Keratinocyte (primary cell): ENCODE data around the gene RSRC2. TPM values are rescaled to one million over a fixed set of nuclear protein-coding genes. Genes with fewer than 3 reads are reported as not detected.
"Not testable (repeated sequence)": the region's sequence is repeated elsewhere in the genome, so short reads cannot be mapped to it uniquely, and the experiment has no call there.

Experiments
- DNase-seq: peaks from one replicate; pipeline ENCODE4 v3.0.0-alpha.2; 2011; ENCODE audit warnings: low read depth, missing footprints, low spot score
- FAIRE-seq: peaks from 2 replicates; lab custom pipeline; 2011; peaks lifted over from hg19 to GRCh38; lab: Jason Lieb, UNC
- H2AFZ ChIP-seq: 2 replicates; pipeline ENCODE4 v1.6.0; 2012; ENCODE audit warnings: low read length, control low read depth, inconsistent platforms; ENCODE audit not compliant: control insufficient read depth
- H3K27ac ChIP-seq: 2 replicates; pipeline ENCODE4 v1.5.1; 2011; ENCODE audit warnings: low read length; ENCODE audit not compliant: control insufficient read depth, insufficient read depth
- H3K27me3 ChIP-seq: 3 replicates; pipeline ENCODE4 v1.6.0; 2011; ENCODE audit warnings: low read length; ENCODE audit not compliant: control insufficient read depth, insufficient read depth; ENCODE audit errors: extremely low read depth
- H3K36me3 ChIP-seq, 2 experiments: 2 replicates in 1 of 2; 3 replicates in 1 of 2; pipeline ENCODE4 v1.5.1; 2011; ENCODE audit warnings: low read length in 2 of 2, mild to moderate bottlenecking in 1 of 2; ENCODE audit not compliant: control insufficient read depth in 2 of 2, insufficient read depth in 2 of 2; ENCODE audit errors: extremely low read depth in 1 of 2
- H3K4me1 ChIP-seq: 3 replicates; pipeline ENCODE4 v1.5.1; 2011; ENCODE audit warnings: low read length; ENCODE audit not compliant: control insufficient read depth, insufficient read depth; ENCODE audit errors: extremely low read depth
- H3K4me2 ChIP-seq: 3 replicates; pipeline ENCODE4 v1.6.0; 2011; ENCODE audit warnings: low read depth, low read length; ENCODE audit not compliant: control insufficient read depth, insufficient read depth; ENCODE audit errors: extremely low read depth
- H3K4me3 ChIP-seq, 3 experiments: fragments of 200-600 bp in 1 of 3; sonication (generic) in 1 of 3; 2 replicates in 2 of 3; 3 replicates in 1 of 3; pipeline ENCODE4 v1.5.1; 2011 to 2016; ENCODE audit warnings: low read length in 3 of 3, mild to moderate bottlenecking in 3 of 3, control low read depth in 2 of 3, inconsistent platforms in 1 of 3, low read depth in 1 of 3, mixed read lengths in 1 of 3, mixed run types in 1 of 3, moderate library complexity in 1 of 3; ENCODE audit not compliant: control insufficient read depth in 2 of 3, insufficient read depth in 2 of 3; ENCODE audit errors: extremely low read depth in 1 of 3
- H3K79me2 ChIP-seq: 2 replicates; pipeline ENCODE4 v1.6.0; 2012; ENCODE audit warnings: low read length; ENCODE audit not compliant: control insufficient read depth, insufficient read depth
- H3K9ac ChIP-seq: 3 replicates; pipeline ENCODE4 v1.6.0; 2011; ENCODE audit warnings: low read length; ENCODE audit not compliant: control insufficient read depth, insufficient read depth; ENCODE audit errors: extremely low read depth
- H3K9me1 ChIP-seq: 3 replicates; pipeline ENCODE4 v1.6.0; 2011; ENCODE audit warnings: low read length; ENCODE audit not compliant: control insufficient read depth, insufficient read depth; ENCODE audit errors: extremely low read depth
- H3K9me3 ChIP-seq: 2 replicates; pipeline ENCODE4 v1.5.1; 2012; ENCODE audit warnings: low read depth, low read length; ENCODE audit not compliant: control insufficient read depth
- H4K20me1 ChIP-seq: 3 replicates; pipeline ENCODE4 v1.6.0; 2011; ENCODE audit warnings: low read length; ENCODE audit not compliant: control insufficient read depth, insufficient read depth; ENCODE audit errors: extremely low read depth
- CTCF ChIP-seq, 3 experiments: IDR thresholded peaks in 1 of 3; conservative IDR thresholded peaks in 1 of 3; optimal IDR thresholded peaks in 1 of 3; 2 replicates in 2 of 3; 3 replicates in 1 of 3; pipeline versions ENCODE3 to v1.5.1; 2011; ENCODE audit warnings: low read length in 3 of 3, mild to moderate bottlenecking in 3 of 3, moderate library complexity in 2 of 3, control low read depth in 1 of 3, inconsistent platforms in 1 of 3; ENCODE audit not compliant: insufficient read depth in 2 of 3; ENCODE audit errors: extremely low read depth in 1 of 3
- EZH2 ChIP-seq: IDR thresholded peaks from one replicate; pipeline ENCODE4 v1.6.1; 2012; ENCODE audit warnings: inconsistent platforms, mild to moderate bottlenecking, low read length, moderate library complexity
- dilution Hi-C: fragments of 300-500 bp; cut with MboI; formaldehyde crosslinking; loops from one replicate; pipeline ENCODE4 v1.7.0; 2020; ENCODE audit warnings: low sequenced_read_pairs; ENCODE audit not compliant: extremely low pct_ligation_motif_present
- polyA plus RNA-seq, 5 experiments: library from polyadenylated mRNA; depleted of rRNA in 3 of 5; stranded (reverse) in 3 of 5; stranded (forward) in 1 of 5; unstranded in 1 of 5; fragments of >200 nt; gene quantifications; 1 replicate in 1 of 5; 2 replicates in 3 of 5; 3 replicates in 1 of 5; pipeline versions ENCODE4 v1.2.1 to v1.2.3, GENCODE V29; 2011 to 2012; ENCODE audit warnings: missing spikeins in 2 of 5, low read depth in 1 of 5, low replicate concordance in 1 of 5

RSRC2 gene
- polyA plus RNA-seq, 1 donor (not counting 4 experiments of a cell fraction or from before 2014, with no cell fraction given): 45.6 TPM

GRCh38 chr12:122515275-122515674 lies 11.5 kb downstream of the RSRC2 start:
- Histone ChIP-seq H3K4me1 (no peaks in the 10 kb centered on the region), H3K36me3 (peaks cover 36 to 76% of the 10 kb centered on the region in 2 experiments), H3K4me3 (no peak overlapping the region), H3K9ac (no peak overlapping the region), H3K4me2 (no peak overlapping the region), H3K9me1 (no peaks in the 10 kb centered on the region), H3K79me2 (peaks cover 74% of the 10 kb centered on the region), H2AFZ (no peak overlapping the region), H3K27ac (no peak overlapping the region), H3K27me3 (no peaks in the 10 kb centered on the region), H4K20me1 (peaks cover 35% of the 10 kb centered on the region), H3K9me3 (no peaks in the 10 kb centered on the region)
- dilution Hi-C loops: no loop called here
- FAIRE-seq (no peak), DNase-seq (no peak)
- no peak for TF ChIP-seq EZH2
- TF ChIP-seq CTCF (optimal IDR thresholded peaks at IDR 0.05 in 1 of 3, IDR thresholded peaks at IDR 0.05 in 1 of 3, conservative IDR thresholded peaks at IDR 0.05 in 1 of 3; ENCODE audit: extremely low read depth in 1 of 3, insufficient read depth in 2 of 3, low read length in 3 of 3): no peak

- FAIRE-seq: no peak
- DNase-seq: no peak
- Histone ChIP-seq H3K4me1 (no peaks in the 10 kb centered on the region), H4K20me1 (peaks cover 25% of the 10 kb centered on the region), H3K9me1 (no peaks in the 10 kb centered on the region), H3K36me3 (peaks cover 33 to 74% of the 10 kb centered on the region in 2 experiments), H3K9ac (no peak overlapping the region), H2AFZ (no peak overlapping the region), H3K4me2 (no peak overlapping the region), H3K27ac (no peak overlapping the region), H3K9me3 (no peaks in the 10 kb centered on the region), H3K27me3 (no peaks in the 10 kb centered on the region), H3K79me2 (peaks cover 63% of the 10 kb centered on the region), H3K4me3 (no peak overlapping the region)
- TF ChIP-seq CTCF (optimal IDR thresholded peaks at IDR 0.05 in 1 of 3, IDR thresholded peaks at IDR 0.05 in 1 of 3, conservative IDR thresholded peaks at IDR 0.05 in 1 of 3; ENCODE audit: extremely low read depth in 1 of 3, insufficient read depth in 2 of 3, low read length in 3 of 3): no peak
- dilution Hi-C loops: no loop called here
Observed at GRCh38 chr12:122513660-122514059, 13.1 kb downstream of the RSRC2 start.

GRCh38 chr12:122513028-122513427 lies 13.7 kb downstream of the RSRC2 start:
- H3K9ac ChIP-seq, H3K9me3 ChIP-seq, H3K4me1 ChIP-seq, H3K27ac ChIP-seq, H3K4me2 ChIP-seq, H3K27me3 ChIP-seq, H3K4me3 ChIP-seq, FAIRE-seq, DNase-seq, dilution Hi-C loops, H2AFZ ChIP-seq, H3K9me1 ChIP-seq: not testable (repeated sequence)
- Histone ChIP-seq H3K79me2 (peaks cover 60% of the 10 kb centered on the region), H4K20me1 (peaks cover 23% of the 10 kb centered on the region), H3K36me3 (peaks cover 33 to 74% of the 10 kb centered on the region in 2 experiments)
